Femur (tissue), 1 donor: ENCODE data around the gene ARID4B.
A peak's percentile ranks its signal among the peaks of the same experiment; 100 is the strongest.
"Not testable (repeated sequence)": the region's sequence is repeated elsewhere in the genome, so short reads cannot be mapped to it uniquely, and the experiment has no call there.

Source experiments
- DNase-seq: peaks from one replicate; pipeline ENCODE4 v3.0.0-alpha.2; 2017

The ARID4B gene

GRCh38 chr1:235221653-235222375 lies 106.2 kb downstream of the ARID4B start:
- DNase-seq: no peak

DNA sequence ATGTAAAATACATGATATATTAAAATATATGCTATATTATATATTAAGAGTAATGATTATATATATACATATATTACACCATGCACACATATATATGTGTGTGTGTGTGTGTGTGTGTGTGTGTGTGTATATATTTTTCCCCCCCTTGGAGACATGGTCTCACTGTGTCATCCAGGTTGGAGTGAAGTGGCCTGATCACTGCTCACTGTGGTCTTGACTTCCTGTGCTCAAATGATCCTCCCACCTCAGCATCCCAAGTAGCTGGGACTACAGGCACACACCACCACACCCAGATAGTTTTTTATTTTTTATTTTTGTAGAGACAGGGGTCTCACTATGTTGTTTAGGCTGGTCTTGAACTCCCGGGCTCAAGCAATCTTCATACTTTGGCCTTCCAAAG lies 112.5 kb downstream of the ARID4B start:
- DNase-seq: no peak

GRCh38 chr1:235214962-235215361 lies 113.0 kb downstream of the ARID4B start:
- not testable (repeated sequence) for DNase-seq

DNA sequence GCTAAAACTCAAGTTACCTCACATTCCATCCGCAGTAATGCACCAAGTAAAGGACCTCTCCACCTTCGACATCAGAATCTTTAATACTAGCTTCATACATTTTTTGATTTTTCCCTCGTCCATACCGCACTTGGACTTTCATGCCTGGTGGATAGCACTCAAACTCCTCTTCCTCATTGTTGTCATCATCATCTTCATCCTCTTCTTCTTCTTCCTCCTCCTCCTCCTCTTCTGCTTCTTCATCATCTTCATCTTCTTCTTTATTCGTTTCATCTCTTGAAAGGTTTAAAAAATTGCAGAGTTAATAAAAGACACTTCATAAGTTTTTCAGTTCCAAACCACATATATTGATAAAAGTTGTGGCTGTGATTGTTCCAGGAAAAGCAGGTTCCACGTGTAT lies 114.2 kb downstream of the ARID4B start:
- no peak for DNase-seq

- DNase-seq: no peak
Observed at GRCh38 chr1:235211517-235211916, 116.5 kb downstream of the ARID4B start.

GRCh38 chr1:235207209-235207565 lies 120.8 kb downstream of the ARID4B start:
- DNase-seq: no peak

DNA sequence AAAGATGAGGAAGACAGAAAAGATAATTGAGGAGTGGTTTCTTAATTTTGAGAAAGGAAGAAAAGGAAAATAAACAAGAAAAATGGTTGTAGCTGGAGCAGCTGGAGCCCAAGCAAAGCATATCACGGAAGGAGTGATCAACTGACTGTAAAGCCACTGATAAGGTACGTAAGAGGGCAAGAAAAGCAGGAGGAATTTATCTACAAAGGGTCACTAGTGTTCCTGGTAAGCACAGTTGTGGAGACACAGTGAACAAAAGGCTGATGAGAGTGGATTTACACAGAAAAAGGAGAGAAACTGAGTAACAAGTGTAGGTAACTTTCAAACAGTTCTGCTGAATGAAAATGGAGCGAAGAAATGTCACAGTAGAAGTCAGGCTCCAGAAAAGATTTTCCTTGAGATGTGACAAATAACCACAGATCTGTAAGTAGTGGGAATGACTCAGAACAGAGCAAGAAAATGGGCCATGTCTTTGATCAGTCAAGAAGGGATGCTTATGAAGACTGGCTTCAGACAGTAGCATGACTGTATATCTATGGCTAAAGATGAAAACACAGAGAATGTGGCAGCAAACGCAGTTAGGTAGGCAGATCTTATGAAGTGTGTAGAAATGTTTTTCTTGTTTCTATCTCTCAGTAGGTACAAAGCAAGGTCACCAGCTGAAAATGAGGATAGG lies 121.3 kb downstream of the ARID4B start:
- DNase-seq: no peak

DNA sequence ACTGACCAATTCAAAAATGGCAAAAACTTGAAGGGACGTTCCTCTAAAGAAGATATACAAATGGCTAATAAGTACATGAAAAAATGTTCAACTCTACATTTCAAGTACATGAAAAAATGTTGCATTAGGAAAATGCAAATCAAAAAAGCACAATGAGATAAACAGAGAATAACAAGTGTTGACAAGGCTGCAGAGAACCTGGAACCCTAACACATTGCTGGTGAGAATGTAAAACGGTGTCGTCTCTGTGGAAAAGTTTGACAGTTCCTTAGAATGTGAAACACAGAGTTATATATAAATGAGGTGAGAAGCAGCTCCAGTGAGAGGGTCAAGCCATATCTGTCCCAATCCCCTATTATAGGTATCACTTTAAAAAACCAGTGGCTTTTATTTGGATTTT lies 122.3 kb downstream of the ARID4B start:
- DNase-seq: no peak

DNA sequence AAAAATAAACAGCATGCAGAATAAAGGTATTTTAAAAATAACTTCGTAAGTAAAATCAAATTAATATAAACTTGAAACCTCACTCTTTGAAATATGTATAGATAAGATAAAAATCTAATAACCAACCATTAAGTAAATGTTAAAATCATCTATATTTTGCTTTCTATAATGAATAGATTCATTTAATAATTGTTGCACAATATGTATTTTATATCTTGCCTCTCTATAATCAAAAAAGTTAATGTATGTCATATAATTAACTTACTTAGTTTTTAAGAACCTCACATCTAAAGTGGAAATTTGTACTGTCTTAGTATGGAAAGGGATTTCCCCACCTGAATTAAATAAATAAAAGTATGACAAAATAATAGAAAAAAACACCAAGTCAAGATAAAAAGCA lies 124.6 kb downstream of the ARID4B start:
- DNase-seq: no peak

- DNase-seq: not testable (repeated sequence)
Observed at GRCh38 chr1:235202447-235202846, 125.5 kb downstream of the ARID4B start.

- no peak for DNase-seq
Observed at GRCh38 chr1:235199441-235199840, 128.5 kb downstream of the ARID4B start.

DNA sequence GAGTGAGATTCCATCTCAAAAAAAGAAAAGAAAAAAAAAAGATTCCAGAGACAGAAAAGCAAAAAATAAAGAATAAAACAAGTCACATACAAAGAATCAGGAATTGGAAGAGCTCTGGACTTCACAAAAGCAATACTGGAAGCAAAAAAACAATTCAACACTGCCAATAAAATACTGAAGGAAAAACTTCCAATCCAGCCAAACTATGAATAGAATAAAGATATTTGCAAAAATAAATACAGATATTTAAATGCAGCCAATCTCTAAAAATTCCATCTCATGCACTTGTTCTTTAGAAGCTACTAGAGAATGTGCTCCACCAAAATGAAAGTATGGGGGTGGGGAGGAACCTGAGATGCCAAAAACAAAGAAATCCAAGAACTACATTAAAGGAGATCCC lies 137.5 kb downstream of the ARID4B start:
- DNase-seq: no peak

DNA sequence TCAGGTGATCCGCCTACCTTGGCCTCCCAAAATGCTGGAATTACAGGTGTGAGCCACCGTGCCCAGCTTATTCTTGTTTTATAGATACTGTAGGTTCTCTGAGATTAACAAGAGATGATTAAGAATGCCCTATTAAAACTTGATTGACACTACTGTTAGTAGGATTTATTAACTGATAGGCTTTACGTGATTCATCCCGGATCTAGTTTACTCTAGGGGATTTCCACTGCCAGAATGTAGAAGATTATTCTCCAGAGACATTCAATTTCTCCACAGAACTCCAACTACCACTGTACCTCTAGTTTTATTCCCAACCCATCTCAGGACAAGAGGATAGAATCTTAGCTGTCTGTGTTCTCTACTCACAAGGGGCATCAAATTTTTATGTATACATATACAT lies 140.7 kb downstream of the ARID4B start:
- no peak for DNase-seq

DNA sequence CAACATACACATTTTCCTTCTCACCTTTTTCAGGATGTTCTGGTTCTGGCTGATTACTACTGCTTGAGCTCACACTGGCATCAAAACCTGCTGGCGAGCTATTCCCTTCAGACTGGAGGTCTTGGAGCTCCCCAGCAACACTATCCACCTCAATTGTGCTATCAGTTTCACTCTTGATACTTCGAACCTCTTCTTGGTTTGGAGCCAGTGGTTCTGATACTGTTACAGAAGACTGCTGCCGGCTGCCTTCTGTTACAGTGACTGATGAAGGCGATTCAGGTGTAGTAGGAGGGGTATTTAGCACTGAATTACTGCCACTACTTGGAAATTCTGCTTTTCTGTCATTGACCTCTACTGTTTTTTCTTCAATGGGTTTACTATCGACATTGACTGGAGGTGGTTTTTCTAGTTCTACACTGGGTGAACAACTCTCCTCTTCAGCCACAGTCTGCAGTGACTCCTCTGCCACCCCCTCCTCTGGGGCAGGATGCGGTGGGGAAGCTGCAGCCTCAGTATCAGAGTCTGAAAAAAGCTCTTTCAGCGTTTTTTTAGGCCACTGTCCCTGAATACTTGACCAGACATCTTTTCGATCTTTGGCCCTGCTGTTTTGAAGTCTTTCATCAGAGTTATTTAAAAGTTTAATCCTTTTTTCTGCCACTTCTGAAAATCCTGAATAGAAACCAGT lies 146.3 kb downstream of the ARID4B start:
- DNase-seq: no peak

DNA sequence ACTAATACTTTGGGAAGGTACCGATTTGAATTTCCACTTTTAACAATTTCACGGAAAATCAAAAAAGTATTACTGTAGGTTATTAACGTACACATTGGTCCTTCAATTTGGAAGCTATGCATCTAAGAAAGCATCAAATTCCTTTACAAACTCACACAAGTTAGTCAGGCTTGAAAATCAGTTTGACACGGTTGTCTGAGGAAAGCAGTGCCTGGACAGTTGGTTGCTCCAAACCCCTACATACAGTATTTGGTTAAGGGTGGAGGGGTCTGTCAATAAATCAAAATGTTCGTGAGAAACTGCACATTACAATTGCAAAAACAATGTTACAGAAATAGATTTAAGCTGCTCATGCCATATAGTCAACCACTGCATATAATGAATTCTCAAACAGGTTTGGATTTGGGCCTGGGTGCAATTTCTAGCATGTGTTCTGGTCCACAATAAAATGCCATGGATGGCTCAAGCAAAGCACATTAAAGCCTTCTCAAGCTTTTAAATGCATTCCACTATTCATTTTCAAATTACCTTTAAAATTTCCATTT lies 147.0 kb downstream of the ARID4B start:
- DNase-seq: no peak

- no peak for DNase-seq
Observed at GRCh38 chr1:235176486-235176885, 151.5 kb downstream of the ARID4B start.

DNA sequence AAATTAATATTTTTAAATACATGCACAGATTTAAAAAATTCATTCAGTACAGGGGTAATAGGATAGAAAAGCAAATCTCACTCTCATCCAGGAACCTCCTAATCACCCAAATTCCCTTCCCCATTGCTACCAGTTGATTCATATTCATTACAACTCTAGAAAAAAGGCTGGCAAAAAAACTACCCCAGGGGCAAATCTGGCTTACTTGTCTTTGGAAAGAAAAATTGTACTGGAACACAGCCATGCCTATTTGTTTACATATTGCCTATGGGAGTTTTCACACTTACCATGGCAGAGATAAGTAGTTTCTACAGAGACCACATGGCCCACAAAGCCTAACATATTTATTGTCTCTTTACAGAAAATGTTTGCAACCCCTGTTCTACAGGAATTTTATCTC lies 158.0 kb downstream of the ARID4B start:
- no peak for DNase-seq

DNA sequence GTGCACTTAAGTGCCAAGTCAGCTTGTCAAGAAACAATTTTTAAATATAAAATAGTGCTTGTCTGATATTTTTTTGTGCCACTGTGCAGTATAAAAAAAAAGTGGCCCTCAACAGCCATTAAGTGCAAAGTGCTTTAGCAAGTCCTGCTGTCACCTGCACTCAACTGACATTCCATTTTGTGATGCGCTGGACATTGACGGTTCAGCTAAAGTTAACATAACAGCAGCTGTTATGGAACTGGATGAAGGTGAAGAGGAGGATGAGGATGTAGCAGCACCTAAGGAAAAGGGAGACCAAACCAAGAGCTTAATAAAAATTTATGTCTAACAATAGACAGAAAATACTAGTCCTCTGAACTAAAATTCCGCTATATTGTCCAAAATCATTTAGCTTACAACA lies 159.6 kb downstream of the ARID4B start:
- DNase-seq: no peak

DNA sequence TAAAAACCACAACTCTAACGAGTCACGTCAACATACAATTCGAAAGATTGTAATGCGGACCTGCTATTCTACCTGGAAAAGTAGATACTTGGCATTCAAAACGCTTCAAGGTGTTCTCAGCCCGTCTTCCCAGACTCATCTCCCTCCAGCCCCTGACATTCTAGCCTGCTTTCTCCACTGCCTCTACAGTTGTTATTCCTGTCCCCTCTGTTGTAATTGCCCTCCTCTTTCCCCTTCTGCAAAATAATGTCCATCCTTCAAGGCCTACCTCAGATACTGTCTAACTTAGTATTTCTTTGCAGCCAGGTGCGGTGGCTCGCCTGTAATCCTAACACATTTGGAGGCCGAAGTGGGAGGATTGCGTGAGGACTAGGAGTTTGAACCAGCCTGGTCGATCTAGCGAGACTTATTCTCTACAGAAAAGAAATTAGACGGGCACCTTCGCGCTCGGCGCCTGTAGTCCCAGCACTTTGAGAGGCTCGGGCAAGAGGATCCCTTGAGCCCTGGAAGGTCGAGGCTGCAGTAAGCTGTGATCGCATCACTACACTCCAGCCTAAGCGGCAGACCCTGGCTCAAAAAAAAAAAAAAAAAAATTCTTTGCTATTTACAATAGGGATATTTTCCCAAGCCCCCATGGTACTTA lies 166.2 kb downstream of the ARID4B start:
- no peak for DNase-seq

GRCh38 chr1:235160957-235161684 lies 166.9 kb downstream of the ARID4B start, which contains the start of gene RBM34:
Gene RBM34 (minus strand): TSS chr1:235161250. CDS start chr1:235161226, 24 bp downstream.
- peak; percentile 95 for DNase-seq

DNA sequence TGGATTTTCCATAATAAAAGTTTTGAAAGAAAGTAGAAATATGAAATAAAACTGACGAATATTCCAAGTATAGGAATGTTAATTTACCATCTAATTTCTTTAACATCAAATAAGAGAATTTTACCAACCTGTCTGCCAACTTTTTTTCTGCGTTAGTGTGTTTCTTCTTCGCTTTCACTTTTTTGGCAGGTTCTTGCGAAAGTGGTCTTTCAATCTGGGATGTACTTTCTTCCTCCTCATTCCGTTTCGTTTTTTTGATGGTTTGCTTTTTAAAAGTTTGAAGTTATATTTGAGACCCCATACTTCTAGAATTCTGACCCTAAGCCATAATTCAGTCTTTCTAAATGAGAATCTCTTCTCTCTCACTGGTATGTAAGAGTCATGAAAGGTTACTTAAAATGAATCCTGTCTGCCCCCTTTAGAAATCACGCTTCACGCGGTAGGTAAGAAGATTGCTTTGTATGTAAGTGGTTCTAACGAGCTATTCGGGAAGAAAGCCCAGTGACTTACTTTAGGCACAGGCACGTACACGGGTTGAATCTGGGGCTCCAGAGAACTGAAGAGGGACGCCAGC lies 167.5 kb downstream of the ARID4B start:
- no peak for DNase-seq

GRCh38 chr1:235159930-235160329 lies 168.0 kb downstream of the ARID4B start:
- not testable (repeated sequence) for DNase-seq
